Astrocyte of the cerebellum (primary cell): ENCODE data around the gene SLC46A3.

ENCODE experiments used
- DNase-seq: peaks from one replicate; pipeline ENCODE4 v3.0.0-alpha.2; 2011; ENCODE audit warnings: low read depth
- H3K4me3 ChIP-seq: 2 replicates; pipeline ENCODE4 v1.5.1; 2011; ENCODE audit warnings: mild to moderate bottlenecking, low read depth, low read length, moderate library complexity
- in situ Hi-C: cut with HindIII; loops from 2 replicates; pipeline ENCODE4 v1.10.0; 2017; ENCODE audit warnings: low sequenced_read_pairs
- TF ChIP-seq, protein P1 (sequence below): IDR thresholded peaks from 2 replicates; pipeline ENCODE4 v1.5.1; 2012; ENCODE audit warnings: low read length, low read depth, moderate library complexity, mild to moderate bottlenecking; ENCODE audit errors: missing control alignments

Gene SLC46A3

DNA sequence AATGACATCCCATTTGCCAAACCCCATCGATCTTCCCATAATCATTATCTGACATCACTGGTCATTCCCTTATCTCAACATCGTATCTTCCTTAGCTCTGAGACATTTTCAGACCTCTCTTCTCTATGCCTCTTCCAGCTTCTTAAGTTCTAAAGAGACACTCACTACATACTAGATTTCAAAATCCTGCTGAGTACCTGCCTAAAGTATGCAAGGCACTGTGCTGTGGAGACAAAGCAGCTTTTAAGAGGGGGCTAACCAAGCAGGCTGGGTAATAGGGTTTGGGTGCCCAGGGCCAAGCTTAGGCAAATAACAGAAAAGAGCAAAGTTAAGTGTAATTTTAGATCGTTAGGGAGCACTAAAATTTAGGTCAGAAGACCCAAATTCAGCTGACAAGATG is 63.2 kb downstream of the SLC46A3 start:
- H3K4me3 ChIP-seq: no peak overlapping the region
- TF ChIP-seq, protein P1, sequence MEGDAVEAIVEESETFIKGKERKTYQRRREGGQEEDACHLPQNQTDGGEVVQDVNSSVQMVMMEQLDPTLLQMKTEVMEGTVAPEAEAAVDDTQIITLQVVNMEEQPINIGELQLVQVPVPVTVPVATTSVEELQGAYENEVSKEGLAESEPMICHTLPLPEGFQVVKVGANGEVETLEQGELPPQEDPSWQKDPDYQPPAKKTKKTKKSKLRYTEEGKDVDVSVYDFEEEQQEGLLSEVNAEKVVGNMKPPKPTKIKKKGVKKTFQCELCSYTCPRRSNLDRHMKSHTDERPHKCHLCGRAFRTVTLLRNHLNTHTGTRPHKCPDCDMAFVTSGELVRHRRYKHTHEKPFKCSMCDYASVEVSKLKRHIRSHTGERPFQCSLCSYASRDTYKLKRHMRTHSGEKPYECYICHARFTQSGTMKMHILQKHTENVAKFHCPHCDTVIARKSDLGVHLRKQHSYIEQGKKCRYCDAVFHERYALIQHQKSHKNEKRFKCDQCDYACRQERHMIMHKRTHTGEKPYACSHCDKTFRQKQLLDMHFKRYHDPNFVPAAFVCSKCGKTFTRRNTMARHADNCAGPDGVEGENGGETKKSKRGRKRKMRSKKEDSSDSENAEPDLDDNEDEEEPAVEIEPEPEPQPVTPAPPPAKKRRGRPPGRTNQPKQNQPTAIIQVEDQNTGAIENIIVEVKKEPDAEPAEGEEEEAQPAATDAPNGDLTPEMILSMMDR: no peak
- DNase-seq: no peak
- in situ Hi-C loops: no loop called here

DNA sequence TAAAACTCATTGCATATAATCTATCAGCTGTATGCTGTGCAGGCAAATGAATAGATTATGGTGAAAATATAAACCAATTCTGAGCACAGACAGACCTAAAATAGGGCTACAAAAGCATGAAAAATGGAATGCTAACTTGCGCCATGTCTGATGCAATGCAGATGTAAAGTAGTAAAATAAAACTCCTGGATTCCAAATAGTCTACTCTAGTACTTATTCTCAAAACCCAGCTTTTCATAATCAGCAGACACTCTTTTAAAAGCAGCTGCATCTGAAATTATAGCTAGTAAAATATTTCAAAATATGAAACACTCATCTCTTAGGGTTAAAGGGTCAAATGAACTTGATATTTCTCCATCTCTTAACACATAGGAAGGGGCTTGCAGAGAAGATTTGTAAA is 64.5 kb downstream of the SLC46A3 start:
- no peak for DNase-seq
- TF ChIP-seq, protein P1: no peak
- in situ Hi-C loops: no loop called here
- no peak overlapping the region for H3K4me3 ChIP-seq

DNA sequence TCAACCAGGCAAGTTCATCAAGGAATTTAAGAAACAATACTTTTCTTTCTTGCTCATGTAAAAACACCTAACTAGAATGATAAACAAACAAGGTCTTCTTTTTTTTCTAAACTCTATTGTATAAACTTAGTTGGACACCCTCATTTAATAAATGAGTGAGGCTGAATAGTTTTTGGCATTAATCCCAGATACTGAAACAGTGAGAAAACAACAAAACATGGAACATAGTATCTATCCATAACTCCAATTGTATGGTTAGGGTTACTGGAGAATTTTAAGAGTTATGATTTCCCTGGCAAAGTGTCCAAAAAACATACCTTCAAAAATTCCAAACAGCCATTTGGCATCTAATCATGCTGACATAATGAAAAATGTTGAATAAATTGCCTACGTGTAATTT is 65.7 kb downstream of the SLC46A3 start:
- DNase-seq: no peak
- H3K4me3 ChIP-seq: no peak overlapping the region
- TF ChIP-seq, protein P1: no peak
- in situ Hi-C loops: no loop called here

DNA sequence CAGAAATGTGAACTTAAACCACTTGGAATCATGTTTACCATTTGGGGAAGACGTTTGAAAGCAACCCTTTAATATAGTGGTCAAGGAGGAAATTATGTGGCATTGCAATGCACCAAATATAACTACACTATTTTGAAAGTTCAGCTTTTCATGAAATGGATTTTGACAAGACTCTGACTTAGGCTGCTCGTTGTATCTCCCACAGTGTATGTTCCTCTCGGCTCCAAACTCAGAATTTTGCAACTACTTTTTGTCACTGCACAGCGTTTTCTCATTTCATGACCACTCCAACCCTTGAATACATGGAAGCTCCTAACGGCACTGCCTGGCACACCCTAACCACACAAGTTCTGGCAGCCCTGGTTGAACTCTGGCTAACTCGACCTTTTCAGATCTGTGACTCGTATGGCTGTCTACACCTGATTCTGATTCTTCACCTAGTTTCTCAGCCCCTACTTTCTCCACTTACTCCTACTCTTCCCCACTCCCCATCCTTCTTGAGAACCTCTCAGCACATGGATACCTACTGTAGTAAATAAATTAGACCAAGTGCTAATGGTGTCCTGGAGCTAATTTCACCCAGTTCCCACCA is 66.9 kb downstream of the SLC46A3 start:
- DNase-seq: no peak
- TF ChIP-seq, protein P1: no peak
- H3K4me3 ChIP-seq: no peak overlapping the region
- in situ Hi-C loops: no loop called here

DNA sequence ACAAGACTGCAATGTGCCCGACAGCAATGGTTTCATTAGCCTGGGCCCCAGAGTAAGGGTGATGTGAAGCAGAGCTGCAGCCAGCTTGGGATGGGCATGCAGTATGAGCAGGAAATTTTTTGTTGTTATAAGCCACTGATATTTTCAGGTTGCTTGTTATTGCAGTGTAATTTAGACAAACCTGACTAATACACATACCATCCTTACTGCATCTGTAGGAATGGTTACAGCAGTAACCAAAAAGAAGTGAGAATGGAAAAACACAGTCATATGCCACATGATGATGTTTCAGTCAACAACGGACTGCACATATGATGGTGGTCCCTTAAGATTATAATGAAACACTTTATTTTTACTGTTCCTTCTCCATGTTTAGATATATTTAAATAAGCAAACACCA is 68.5 kb downstream of the SLC46A3 start:
- TF ChIP-seq, protein P1: no peak
- in situ Hi-C loops: no loop called here
- H3K4me3 ChIP-seq: no peak overlapping the region
- no peak for DNase-seq
